Gastroesophageal sphincter (tissue), 4 donors: Measurements from ENCODE around the gene GRM3. TPM values are rescaled to one million over a fixed set of nuclear protein-coding genes. Genes with fewer than 3 reads are reported as not detected.

ENCODE experiments used
- ATAC-seq: fragments of 150-250 bp; one replicate; pipeline ENCODE4 v1.9.1; 2016; ENCODE audit warnings: mild to moderate bottlenecking, moderate library complexity
- H3K27ac ChIP-seq, 4 donors: fragments of 200-600 bp; sonication (generic) in 3 of 4; 1 replicate in 3 of 4; 2 replicates in 1 of 4; pipeline ENCODE4 v1.5.1; 2016 to 2019
- H3K27me3 ChIP-seq: fragments of 200-600 bp; sonication (generic); one replicate; pipeline ENCODE4 v1.5.1; 2019
- H3K36me3 ChIP-seq, 2 donors: fragments of 200-600 bp; sonication (generic); one replicate each; pipeline ENCODE4 v1.5.1; 2019; ENCODE audit warnings: control low read depth in 1 of 2
- H3K4me1 ChIP-seq, 3 donors: fragments of 200-600 bp; sonication (generic); 1 replicate in 2 of 3; 2 replicates in 1 of 3; pipeline ENCODE4 v1.5.1; 2016 to 2019; ENCODE audit warnings: control low read depth in 2 of 3
- H3K4me3 ChIP-seq, 2 donors: fragments of 200-600 bp; sonication (generic); one replicate each; pipeline ENCODE4 v1.5.1; 2019; ENCODE audit warnings: mild to moderate bottlenecking in 1 of 2, moderate library complexity in 1 of 2
- H3K9me3 ChIP-seq, 3 donors: fragments of 200-600 bp; sonication (generic); one replicate each; pipeline ENCODE4 v1.5.1; 2017 to 2019; ENCODE audit warnings: control low read depth in 2 of 3
- CTCF ChIP-seq, 4 experiments: fragments of 200-600 bp in 2 of 4; fragments of 450-650 bp in 2 of 4; sonication (generic) in 1 of 4; IDR thresholded peaks; one replicate each; pipeline ENCODE4 v1.5.1; 2017 to 2019; ENCODE audit warnings: antibody characterized with exemption in 4 of 4, mild to moderate bottlenecking in 2 of 4, moderate library complexity in 2 of 4
- EP300 ChIP-seq: sonication (generic); formaldehyde crosslinking; IDR thresholded peaks from one replicate; pipeline ENCODE4 v1.6.1; 2017; ENCODE audit warnings: antibody characterized with exemption, mild to moderate bottlenecking
- POLR2A ChIP-seq, 2 donors: fragments of 450-650 bp; IDR thresholded peaks; one replicate each; pipeline ENCODE4 v1.6.1; 2017; ENCODE audit warnings: antibody characterized with exemption in 2 of 2, mild to moderate bottlenecking in 2 of 2, moderate library complexity in 1 of 2
- POLR2AphosphoS5 ChIP-seq: sonication (generic); formaldehyde crosslinking; IDR thresholded peaks from one replicate; pipeline ENCODE4 v1.6.1; 2017; ENCODE audit warnings: antibody characterized with exemption
- WGBS, 2 donors: methylation state at CpG; one replicate each; pipeline ENCODE4 v1.1.5; 2018; ENCODE audit warnings: low coverage in 1 of 2; 5-methylcytosine and 5-hydroxymethylcytosine counted together
- total RNA-seq, 4 donors: library from RNA; depleted of rRNA; stranded (reverse); fragments of >200 nt; gene quantifications; one replicate each; pipeline ENCODE4 v1.1.0, GENCODE V29; 2016

GRM3 gene
- total RNA-seq, 4 donors from 2014 or later: not detected

- ATAC-seq: no peak
- Histone ChIP-seq H3K9me3 (no peaks in the 10 kb centered on the region), H3K36me3 (no peaks in the 10 kb centered on the region), H3K27me3 (no peaks in the 10 kb centered on the region), H3K4me1 (no peaks in the 10 kb centered on the region), H3K27ac (no peak overlapping the region), H3K4me3 (no peak overlapping the region)
- TF ChIP-seq POLR2AphosphoS5: no peak
- TF ChIP-seq CTCF (IDR thresholded peaks at IDR 0.05): no peak
- TF ChIP-seq POLR2A (IDR thresholded peaks at IDR 0.05): no peak
- TF ChIP-seq EP300: no peak
- 15 to 43% methylated on average over 2 of the region's 2 CpGs for WGBS, 2 donors
Observed at GRCh38 chr7:86784765-86785164, 141.1 kb downstream of the GRM3 start.

DNA sequence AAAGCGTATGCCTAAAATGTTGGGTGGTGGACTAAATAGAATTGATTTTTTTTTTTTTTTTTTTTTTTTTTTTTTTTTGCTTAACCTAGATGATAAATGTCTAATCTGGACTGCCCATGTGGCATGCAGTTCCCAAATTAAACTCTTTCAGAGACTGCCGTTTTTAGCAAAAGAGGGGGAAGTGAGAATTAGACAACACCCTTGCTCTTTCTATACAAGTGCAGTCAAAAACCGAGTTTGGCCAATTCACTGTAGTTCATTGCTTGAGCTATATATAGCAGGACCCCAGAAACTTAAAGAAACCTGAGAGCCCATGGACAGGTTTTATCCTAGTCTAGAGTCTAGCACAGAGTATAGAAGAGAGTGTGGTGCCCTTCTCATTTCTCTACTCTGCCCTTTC lies 141.9 kb downstream of the GRM3 start:
- Histone ChIP-seq H3K36me3 (no peaks in the 10 kb centered on the region), H3K4me1 (no peaks in the 10 kb centered on the region), H3K27me3 (no peaks in the 10 kb centered on the region), H3K9me3 (no peaks in the 10 kb centered on the region), H3K4me3 (no peak overlapping the region), H3K27ac (no peak overlapping the region)
- WGBS, 2 donors: 62 to 80% methylated on average over 2 of the region's 3 CpGs
- TF ChIP-seq POLR2AphosphoS5 (no peak), EP300 (no peak), POLR2A (IDR thresholded peaks at IDR 0.05) (no peak), CTCF (IDR thresholded peaks at IDR 0.05) (no peak)
- ATAC-seq: no peak

- WGBS, 2 donors: 94 to 100% methylated on average over 2 to 26 of the region's 36 CpGs
- Histone ChIP-seq H3K27ac (no peak overlapping the region), H3K36me3 (no peaks in the 10 kb centered on the region), H3K9me3 (no peaks in the 10 kb centered on the region), H3K4me3 (no peak overlapping the region), H3K4me1 (no peaks in the 10 kb centered on the region), H3K27me3 (no peaks in the 10 kb centered on the region)
- ATAC-seq: no peak
- TF ChIP-seq EP300 (no peak), POLR2AphosphoS5 (no peak), POLR2A (IDR thresholded peaks at IDR 0.05) (no peak), CTCF (IDR thresholded peaks at IDR 0.05) (no peak)
Observed at GRCh38 chr7:86786376-86786775, 142.7 kb downstream of the GRM3 start.

GRCh38 chr7:86788948-86789347 lies 145.2 kb downstream of the GRM3 start:
- 75 to 100% methylated on average over 1 of the region's 1 CpG for WGBS, 2 donors
- no peak for ATAC-seq
- no peaks in the 10 kb centered on the region for H3K27me3 ChIP-seq
- TF ChIP-seq EP300 (no peak), CTCF (IDR thresholded peaks at IDR 0.05) (no peak), POLR2AphosphoS5 (no peak)
- no peaks in the 10 kb centered on the region for H3K4me1 ChIP-seq
- no peaks in the 10 kb centered on the region for H3K36me3 ChIP-seq
- no peak overlapping the region for H3K27ac ChIP-seq
- no peak overlapping the region for H3K4me3 ChIP-seq
- no peaks in the 10 kb centered on the region for H3K9me3 ChIP-seq

GRCh38 chr7:86790383-86790782 lies 146.7 kb downstream of the GRM3 start:
- no peak overlapping the region for H3K4me3 ChIP-seq
- H3K27ac ChIP-seq: no peak overlapping the region
- TF ChIP-seq POLR2AphosphoS5 (no peak), CTCF (IDR thresholded peaks at IDR 0.05) (no peak), EP300 (no peak), POLR2A (IDR thresholded peaks at IDR 0.05) (no peak)
- no peaks in the 10 kb centered on the region for H3K36me3 ChIP-seq
- H3K4me1 ChIP-seq: no peaks in the 10 kb centered on the region
- H3K27me3 ChIP-seq: no peaks in the 10 kb centered on the region
- ATAC-seq: no peak
- H3K9me3 ChIP-seq: no peaks in the 10 kb centered on the region
